Gastroesophageal sphincter (tissue), 4 donors: Measurements from ENCODE around the gene AFP. TPM values are rescaled to one million over a fixed set of nuclear protein-coding genes. Genes with fewer than 3 reads are reported as not detected.

ENCODE experiments used
- ATAC-seq: fragments of 150-250 bp; one replicate; pipeline ENCODE4 v1.9.1; 2016; ENCODE audit warnings: mild to moderate bottlenecking, moderate library complexity
- H3K27ac ChIP-seq, 4 donors: fragments of 200-600 bp; sonication (generic) in 3 of 4; 1 replicate in 3 of 4; 2 replicates in 1 of 4; pipeline ENCODE4 v1.5.1; 2016 to 2019
- H3K27me3 ChIP-seq: fragments of 200-600 bp; sonication (generic); one replicate; pipeline ENCODE4 v1.5.1; 2019
- H3K36me3 ChIP-seq, 2 donors: fragments of 200-600 bp; sonication (generic); one replicate each; pipeline ENCODE4 v1.5.1; 2019; ENCODE audit warnings: control low read depth in 1 of 2
- H3K4me1 ChIP-seq, 3 donors: fragments of 200-600 bp; sonication (generic); 1 replicate in 2 of 3; 2 replicates in 1 of 3; pipeline ENCODE4 v1.5.1; 2016 to 2019; ENCODE audit warnings: control low read depth in 2 of 3
- H3K4me3 ChIP-seq, 2 donors: fragments of 200-600 bp; sonication (generic); one replicate each; pipeline ENCODE4 v1.5.1; 2019; ENCODE audit warnings: mild to moderate bottlenecking in 1 of 2, moderate library complexity in 1 of 2
- H3K9me3 ChIP-seq, 3 donors: fragments of 200-600 bp; sonication (generic); one replicate each; pipeline ENCODE4 v1.5.1; 2017 to 2019; ENCODE audit warnings: control low read depth in 2 of 3
- CTCF ChIP-seq, 4 experiments: fragments of 200-600 bp in 2 of 4; fragments of 450-650 bp in 2 of 4; sonication (generic) in 1 of 4; IDR thresholded peaks; one replicate each; pipeline ENCODE4 v1.5.1; 2017 to 2019; ENCODE audit warnings: antibody characterized with exemption in 4 of 4, mild to moderate bottlenecking in 2 of 4, moderate library complexity in 2 of 4
- EP300 ChIP-seq: sonication (generic); formaldehyde crosslinking; IDR thresholded peaks from one replicate; pipeline ENCODE4 v1.6.1; 2017; ENCODE audit warnings: antibody characterized with exemption, mild to moderate bottlenecking
- POLR2A ChIP-seq, 2 donors: fragments of 450-650 bp; IDR thresholded peaks; one replicate each; pipeline ENCODE4 v1.6.1; 2017; ENCODE audit warnings: antibody characterized with exemption in 2 of 2, mild to moderate bottlenecking in 2 of 2, moderate library complexity in 1 of 2
- POLR2AphosphoS5 ChIP-seq: sonication (generic); formaldehyde crosslinking; IDR thresholded peaks from one replicate; pipeline ENCODE4 v1.6.1; 2017; ENCODE audit warnings: antibody characterized with exemption
- WGBS, 2 donors: methylation state at CpG; one replicate each; pipeline ENCODE4 v1.1.5; 2018; ENCODE audit warnings: low coverage in 1 of 2; 5-methylcytosine and 5-hydroxymethylcytosine counted together
- total RNA-seq, 4 donors: library from RNA; depleted of rRNA; stranded (reverse); fragments of >200 nt; gene quantifications; one replicate each; pipeline ENCODE4 v1.1.0, GENCODE V29; 2016

Gene AFP
- total RNA-seq, 4 donors from 2014 or later: not detected

GRCh38 chr4:73450398-73451004 lies 14.5 kb downstream of the AFP start:
- WGBS, 2 donors: 27 to 49% methylated on average over 7 of the region's 9 CpGs
- Histone ChIP-seq H3K4me1 (no peaks in the 10 kb centered on the region), H3K27ac (no peak overlapping the region), H3K9me3 (no peaks in the 10 kb centered on the region), H3K4me3 (no peak overlapping the region), H3K27me3 (no peaks in the 10 kb centered on the region), H3K36me3 (no peaks in the 10 kb centered on the region)
- no peak for TF ChIP-seq CTCF (IDR thresholded peaks at IDR 0.05)
- no peak for TF ChIP-seq EP300
- TF ChIP-seq POLR2AphosphoS5: no peak
- no peak for TF ChIP-seq POLR2A (IDR thresholded peaks at IDR 0.05)
- ATAC-seq: peak; percentile 43

- ATAC-seq: no peak
- Histone ChIP-seq H3K27ac (no peak overlapping the region), H3K9me3 (no peaks in the 10 kb centered on the region), H3K4me3 (no peak overlapping the region), H3K36me3 (no peaks in the 10 kb centered on the region), H3K4me1 (no peaks in the 10 kb centered on the region), H3K27me3 (no peaks in the 10 kb centered on the region)
- WGBS, 2 donors: 38 to 40% methylated on average over 3 of the region's 3 CpGs
- TF ChIP-seq POLR2AphosphoS5: no peak
- TF ChIP-seq CTCF (IDR thresholded peaks at IDR 0.05): no peak
- no peak for TF ChIP-seq EP300
- no peak for TF ChIP-seq POLR2A (IDR thresholded peaks at IDR 0.05)
Measured at GRCh38 chr4:73451404-73451803, 15.4 kb downstream of the AFP start.

- no peak overlapping the region for H3K4me3 ChIP-seq
- ATAC-seq: no peak
- H3K27ac ChIP-seq: no peak overlapping the region
- no peaks in the 10 kb centered on the region for H3K4me1 ChIP-seq
- H3K36me3 ChIP-seq: no peaks in the 10 kb centered on the region
- H3K27me3 ChIP-seq: no peaks in the 10 kb centered on the region
- no peaks in the 10 kb centered on the region for H3K9me3 ChIP-seq
- TF ChIP-seq POLR2AphosphoS5 (no peak), EP300 (no peak), POLR2A (IDR thresholded peaks at IDR 0.05) (no peak), CTCF (IDR thresholded peaks at IDR 0.05) (no peak)
- 71 to 79% methylated on average over 3 to 4 of the region's 4 CpGs for WGBS, 2 donors
Measured at GRCh38 chr4:73451981-73452747, 16.1 kb downstream of the AFP start.

- TF ChIP-seq POLR2A (IDR thresholded peaks at IDR 0.05) (no peak), POLR2AphosphoS5 (no peak), CTCF (IDR thresholded peaks at IDR 0.05) (no peak), EP300 (no peak)
- 52 to 83% methylated on average over 1 to 2 of the region's 2 CpGs for WGBS, 2 donors
- H3K9me3 ChIP-seq: no peaks in the 10 kb centered on the region
Measured at GRCh38 chr4:73452953-73453700, 17.1 kb downstream of the AFP start.

More at GRCh38 chr4:73452953-73453700, 17.1 kb downstream of the AFP start:
- Histone ChIP-seq H3K27me3 (no peaks in the 10 kb centered on the region), H3K27ac (no peak overlapping the region), H3K4me3 (no peak overlapping the region), H3K4me1 (no peaks in the 10 kb centered on the region), H3K36me3 (no peaks in the 10 kb centered on the region)
- ATAC-seq: no peak
